K562 (cell line): ENCODE measurements around the gene KCNJ10. TPM values are rescaled to one million over a fixed set of nuclear protein-coding genes. Genes with fewer than 3 reads are reported as not detected.

ENCODE experiments used
- BMI1 ChIP-seq: fragments of 150-350 bp; IDR thresholded peaks from 2 replicates; pipeline ENCODE4 v1.6.1; 2014; ENCODE audit warnings: low read length
- CBX3 ChIP-seq, 2 experiments: IDR thresholded peaks; 1 replicate in 1 of 2; 2 replicates in 1 of 2; pipeline ENCODE4 v1.6.1; 2012; ENCODE audit warnings: inconsistent platforms in 2 of 2, low read length in 2 of 2, borderline replicate concordance in 1 of 2, control low read depth in 1 of 2
- ELF1 ChIP-seq: fragments of 200-800 bp; sonication (Bioruptor generic); IDR thresholded peaks from 2 replicates; pipeline ENCODE4 v1.6.1; 2016; ENCODE audit warnings: missing genetic modification characterization, missing compliant biosample characterization
- HDAC8 ChIP-seq: fragments of 450-650 bp; IDR thresholded peaks from 2 replicates; pipeline ENCODE4 v1.6.1; 2016; ENCODE audit warnings: mild to moderate bottlenecking, missing genetic modification characterization, moderate library complexity, missing compliant biosample characterization
- POLR2A ChIP-seq: fragments of 450-650 bp; conservative IDR thresholded peaks from 2 replicates; pipeline ENCODE4 v1.6.1; 2016
- ZKSCAN3 ChIP-seq: fragments of 250-450 bp; sonication (Bioruptor Pico); IDR thresholded peaks from 2 replicates; pipeline ENCODE4 v1.4.0; 2020
- ZNF586 ChIP-seq: fragments of 450-650 bp; formaldehyde crosslinking; conservative IDR thresholded peaks from 2 replicates; pipeline ENCODE4 v1.4.0; 2020; ENCODE audit warnings: mild to moderate bottlenecking, moderate library complexity
- polyA plus RNA-seq, 8 experiments: library from polyadenylated mRNA; depleted of rRNA in 4 of 8; stranded (reverse) in 5 of 8; unstranded in 3 of 8; fragments of >200 nt; fragmentation: Nextera tagmentation in 2 of 8; fragmentation: Illumina TruSeq in 1 of 8; extraction: Ambion mirVana in 2 of 8; extraction: Trizol in 1 of 8; gene quantifications; 2 replicates each; pipeline versions ENCODE4 v1.2.1 to v1.2.3, GENCODE V29; 2011 to 2014; ENCODE audit warnings: inconsistent platforms in 1 of 8, missing spikeins in 1 of 8
- total RNA-seq, 7 experiments: library from RNA; depleted of rRNA in 6 of 7; stranded (reverse); fragments of >200 nt in 6 of 7; fragmentation: Illumina TruSeq in 2 of 7; extraction: Trizol in 2 of 7; gene quantifications; 2 replicates each; pipeline versions ENCODE4 v1.2.1 to v1.2.3, GENCODE V29; 2011 to 2021; ENCODE audit warnings: low replicate concordance in 1 of 7
- TF ChIP-seq, protein P1 (sequence below): sonication (generic); formaldehyde crosslinking; IDR thresholded peaks from 2 replicates; pipeline ENCODE4 v1.8.1; 2023; ENCODE audit warnings: missing genetic modification reagents, mild to moderate bottlenecking, borderline replicate concordance
- TF ChIP-seq, protein P2 (sequence below): sonication (generic); formaldehyde crosslinking; IDR thresholded peaks from 2 replicates; pipeline ENCODE4 v1.8.1; 2023; ENCODE audit warnings: mild to moderate bottlenecking, missing genetic modification reagents, moderate library complexity
- TF ChIP-seq, protein P3 (sequence below): fragments of 250-450 bp; sonication (Bioruptor Pico); IDR thresholded peaks from 2 replicates; pipeline ENCODE4 v1.4.0; 2020; ENCODE audit warnings: mild to moderate bottlenecking, moderate library complexity, borderline replicate concordance
- TF ChIP-seq, protein P4 (sequence below): IDR thresholded peaks from 2 replicates; pipeline ENCODE4 v1.6.1; 2011; ENCODE audit warnings: borderline replicate concordance, low read depth, mild to moderate bottlenecking, moderate library complexity, low read length; ENCODE audit not compliant: insufficient read depth, poor library complexity, severe bottlenecking
- TF ChIP-seq, protein P5 (sequence below): fragments of 250-450 bp; sonication (Bioruptor Pico); IDR thresholded peaks from 2 replicates; pipeline ENCODE4 v1.4.0; 2020; ENCODE audit warnings: borderline replicate concordance
- TF ChIP-seq, protein P6 (sequence below): sonication (generic); formaldehyde crosslinking; IDR thresholded peaks from 2 replicates; pipeline ENCODE4 v1.8.0; 2022; ENCODE audit warnings: missing genetic modification reagents, mild to moderate bottlenecking, borderline replicate concordance

The KCNJ10 gene
- total and polyA plus RNA-seq, 9 of the 15 experiments (the other 6 are each of a cell fraction or from before 2014, with no cell fraction given) = 0.06 to 0.11 TPM; not detected in 7

DNA sequence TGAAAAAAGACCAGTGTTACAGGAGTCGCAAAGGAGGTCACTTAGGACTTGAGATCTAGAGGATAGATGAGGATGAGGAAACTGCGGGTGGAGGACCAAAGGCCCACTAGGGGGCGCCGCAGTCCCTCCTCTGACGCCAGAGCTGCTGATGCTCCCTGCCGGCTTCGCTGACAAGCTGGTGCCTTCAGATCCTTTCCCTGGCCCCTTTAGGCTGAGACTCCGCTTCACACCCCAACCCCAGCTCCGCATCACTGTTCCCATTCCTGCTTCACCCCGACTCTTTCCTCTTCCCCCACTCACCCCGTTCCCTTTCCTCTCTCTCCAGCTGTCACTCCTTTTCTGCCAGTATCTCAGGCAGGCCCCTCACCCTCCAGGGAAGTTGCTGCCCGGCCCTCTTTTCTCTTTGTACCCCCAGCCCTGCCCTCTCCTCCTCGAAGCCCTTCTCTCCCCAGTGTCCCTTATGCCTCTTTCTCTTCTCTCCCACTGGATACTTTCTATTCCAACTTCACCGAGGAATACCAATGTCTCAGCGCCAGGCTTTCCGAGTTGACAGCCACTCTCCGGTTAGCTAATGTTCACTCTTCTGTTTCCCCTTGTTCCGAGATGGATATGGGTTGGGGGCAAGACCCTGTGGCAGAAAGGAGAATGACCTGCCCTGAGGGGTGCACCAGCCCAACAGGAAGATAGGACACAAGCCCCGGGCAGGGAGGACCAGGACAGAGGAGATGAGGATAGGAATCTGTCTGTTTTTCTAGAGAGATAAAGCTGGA, 15.9 kb upstream of the KCNJ10 start (continued):
- TF ChIP-seq, protein P1, sequence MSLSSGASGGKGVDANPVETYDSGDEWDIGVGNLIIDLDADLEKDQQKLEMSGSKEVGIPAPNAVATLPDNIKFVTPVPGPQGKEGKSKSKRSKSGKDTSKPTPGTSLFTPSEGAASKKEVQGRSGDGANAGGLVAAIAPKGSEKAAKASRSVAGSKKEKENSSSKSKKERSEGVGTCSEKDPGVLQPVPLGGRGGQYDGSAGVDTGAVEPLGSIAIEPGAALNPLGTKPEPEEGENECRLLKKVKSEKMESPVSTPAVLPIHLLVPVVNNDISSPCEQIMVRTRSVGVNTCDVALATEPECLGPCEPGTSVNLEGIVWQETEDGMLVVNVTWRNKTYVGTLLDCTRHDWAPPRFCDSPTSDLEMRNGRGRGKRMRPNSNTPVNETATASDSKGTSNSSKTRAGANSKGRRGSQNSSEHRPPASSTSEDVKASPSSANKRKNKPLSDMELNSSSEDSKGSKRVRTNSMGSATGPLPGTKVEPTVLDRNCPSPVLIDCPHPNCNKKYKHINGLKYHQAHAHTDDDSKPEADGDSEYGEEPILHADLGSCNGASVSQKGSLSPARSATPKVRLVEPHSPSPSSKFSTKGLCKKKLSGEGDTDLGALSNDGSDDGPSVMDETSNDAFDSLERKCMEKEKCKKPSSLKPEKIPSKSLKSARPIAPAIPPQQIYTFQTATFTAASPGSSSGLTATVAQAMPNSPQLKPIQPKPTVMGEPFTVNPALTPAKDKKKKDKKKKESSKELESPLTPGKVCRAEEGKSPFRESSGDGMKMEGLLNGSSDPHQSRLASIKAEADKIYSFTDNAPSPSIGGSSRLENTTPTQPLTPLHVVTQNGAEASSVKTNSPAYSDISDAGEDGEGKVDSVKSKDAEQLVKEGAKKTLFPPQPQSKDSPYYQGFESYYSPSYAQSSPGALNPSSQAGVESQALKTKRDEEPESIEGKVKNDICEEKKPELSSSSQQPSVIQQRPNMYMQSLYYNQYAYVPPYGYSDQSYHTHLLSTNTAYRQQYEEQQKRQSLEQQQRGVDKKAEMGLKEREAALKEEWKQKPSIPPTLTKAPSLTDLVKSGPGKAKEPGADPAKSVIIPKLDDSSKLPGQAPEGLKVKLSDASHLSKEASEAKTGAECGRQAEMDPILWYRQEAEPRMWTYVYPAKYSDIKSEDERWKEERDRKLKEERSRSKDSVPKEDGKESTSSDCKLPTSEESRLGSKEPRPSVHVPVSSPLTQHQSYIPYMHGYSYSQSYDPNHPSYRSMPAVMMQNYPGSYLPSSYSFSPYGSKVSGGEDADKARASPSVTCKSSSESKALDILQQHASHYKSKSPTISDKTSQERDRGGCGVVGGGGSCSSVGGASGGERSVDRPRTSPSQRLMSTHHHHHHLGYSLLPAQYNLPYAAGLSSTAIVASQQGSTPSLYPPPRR (CRISPR knock-in tag) = no peak
- TF ChIP-seq, protein P2, sequence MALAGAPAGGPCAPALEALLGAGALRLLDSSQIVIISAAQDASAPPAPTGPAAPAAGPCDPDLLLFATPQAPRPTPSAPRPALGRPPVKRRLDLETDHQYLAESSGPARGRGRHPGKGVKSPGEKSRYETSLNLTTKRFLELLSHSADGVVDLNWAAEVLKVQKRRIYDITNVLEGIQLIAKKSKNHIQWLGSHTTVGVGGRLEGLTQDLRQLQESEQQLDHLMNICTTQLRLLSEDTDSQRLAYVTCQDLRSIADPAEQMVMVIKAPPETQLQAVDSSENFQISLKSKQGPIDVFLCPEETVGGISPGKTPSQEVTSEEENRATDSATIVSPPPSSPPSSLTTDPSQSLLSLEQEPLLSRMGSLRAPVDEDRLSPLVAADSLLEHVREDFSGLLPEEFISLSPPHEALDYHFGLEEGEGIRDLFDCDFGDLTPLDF (CRISPR knock-in tag) = no peak
- TF ChIP-seq POLR2A (no peak), ELF1 (tag) (no peak), ZNF586 (CRISPR knock-in tag) (no peak), ZKSCAN3 (CRISPR knock-in tag) (no peak), HDAC8 (tag) (no peak), BMI1 (no peak), CBX3 (IDR thresholded peaks at IDR 0.05; ENCODE audit: borderline replicate concordance in 1 of 2, low read length in 2 of 2) (no peak)
- TF ChIP-seq, protein P3, sequence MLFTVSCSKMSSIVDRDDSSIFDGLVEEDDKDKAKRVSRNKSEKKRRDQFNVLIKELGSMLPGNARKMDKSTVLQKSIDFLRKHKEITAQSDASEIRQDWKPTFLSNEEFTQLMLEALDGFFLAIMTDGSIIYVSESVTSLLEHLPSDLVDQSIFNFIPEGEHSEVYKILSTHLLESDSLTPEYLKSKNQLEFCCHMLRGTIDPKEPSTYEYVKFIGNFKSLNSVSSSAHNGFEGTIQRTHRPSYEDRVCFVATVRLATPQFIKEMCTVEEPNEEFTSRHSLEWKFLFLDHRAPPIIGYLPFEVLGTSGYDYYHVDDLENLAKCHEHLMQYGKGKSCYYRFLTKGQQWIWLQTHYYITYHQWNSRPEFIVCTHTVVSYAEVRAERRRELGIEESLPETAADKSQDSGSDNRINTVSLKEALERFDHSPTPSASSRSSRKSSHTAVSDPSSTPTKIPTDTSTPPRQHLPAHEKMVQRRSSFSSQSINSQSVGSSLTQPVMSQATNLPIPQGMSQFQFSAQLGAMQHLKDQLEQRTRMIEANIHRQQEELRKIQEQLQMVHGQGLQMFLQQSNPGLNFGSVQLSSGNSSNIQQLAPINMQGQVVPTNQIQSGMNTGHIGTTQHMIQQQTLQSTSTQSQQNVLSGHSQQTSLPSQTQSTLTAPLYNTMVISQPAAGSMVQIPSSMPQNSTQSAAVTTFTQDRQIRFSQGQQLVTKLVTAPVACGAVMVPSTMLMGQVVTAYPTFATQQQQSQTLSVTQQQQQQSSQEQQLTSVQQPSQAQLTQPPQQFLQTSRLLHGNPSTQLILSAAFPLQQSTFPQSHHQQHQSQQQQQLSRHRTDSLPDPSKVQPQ = no peak
- TF ChIP-seq, protein P4, sequence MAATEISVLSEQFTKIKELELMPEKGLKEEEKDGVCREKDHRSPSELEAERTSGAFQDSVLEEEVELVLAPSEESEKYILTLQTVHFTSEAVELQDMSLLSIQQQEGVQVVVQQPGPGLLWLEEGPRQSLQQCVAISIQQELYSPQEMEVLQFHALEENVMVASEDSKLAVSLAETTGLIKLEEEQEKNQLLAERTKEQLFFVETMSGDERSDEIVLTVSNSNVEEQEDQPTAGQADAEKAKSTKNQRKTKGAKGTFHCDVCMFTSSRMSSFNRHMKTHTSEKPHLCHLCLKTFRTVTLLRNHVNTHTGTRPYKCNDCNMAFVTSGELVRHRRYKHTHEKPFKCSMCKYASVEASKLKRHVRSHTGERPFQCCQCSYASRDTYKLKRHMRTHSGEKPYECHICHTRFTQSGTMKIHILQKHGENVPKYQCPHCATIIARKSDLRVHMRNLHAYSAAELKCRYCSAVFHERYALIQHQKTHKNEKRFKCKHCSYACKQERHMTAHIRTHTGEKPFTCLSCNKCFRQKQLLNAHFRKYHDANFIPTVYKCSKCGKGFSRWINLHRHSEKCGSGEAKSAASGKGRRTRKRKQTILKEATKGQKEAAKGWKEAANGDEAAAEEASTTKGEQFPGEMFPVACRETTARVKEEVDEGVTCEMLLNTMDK = peak; percentile 84
- TF ChIP-seq, protein P5, sequence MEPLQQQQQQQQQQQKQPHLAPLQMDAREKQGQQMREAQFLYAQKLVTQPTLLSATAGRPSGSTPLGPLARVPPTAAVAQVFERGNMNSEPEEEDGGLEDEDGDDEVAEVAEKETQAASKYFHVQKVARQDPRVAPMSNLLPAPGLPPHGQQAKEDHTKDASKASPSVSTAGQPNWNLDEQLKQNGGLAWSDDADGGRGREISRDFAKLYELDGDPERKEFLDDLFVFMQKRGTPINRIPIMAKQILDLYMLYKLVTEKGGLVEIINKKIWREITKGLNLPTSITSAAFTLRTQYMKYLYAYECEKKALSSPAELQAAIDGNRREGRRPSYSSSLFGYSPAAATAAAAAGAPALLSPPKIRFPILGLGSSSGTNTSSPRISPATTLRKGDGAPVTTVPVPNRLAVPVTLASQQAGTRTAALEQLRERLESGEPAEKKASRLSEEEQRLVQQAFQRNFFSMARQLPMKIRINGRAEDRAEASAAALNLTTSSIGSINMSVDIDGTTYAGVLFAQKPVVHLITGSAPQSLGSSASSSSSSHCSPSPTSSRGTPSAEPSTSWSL (CRISPR knock-in tag) = no peak
- TF ChIP-seq, protein P6, sequence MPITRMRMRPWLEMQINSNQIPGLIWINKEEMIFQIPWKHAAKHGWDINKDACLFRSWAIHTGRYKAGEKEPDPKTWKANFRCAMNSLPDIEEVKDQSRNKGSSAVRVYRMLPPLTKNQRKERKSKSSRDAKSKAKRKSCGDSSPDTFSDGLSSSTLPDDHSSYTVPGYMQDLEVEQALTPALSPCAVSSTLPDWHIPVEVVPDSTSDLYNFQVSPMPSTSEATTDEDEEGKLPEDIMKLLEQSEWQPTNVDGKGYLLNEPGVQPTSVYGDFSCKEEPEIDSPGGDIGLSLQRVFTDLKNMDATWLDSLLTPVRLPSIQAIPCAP (CRISPR knock-in tag) = no peak
